Natural killer cell treated with Interleukin-12 subunit alpha and Interleukin-12 subunit beta and Interleukin-15 and Interleukin-18, amount 100 ng/mL, for 72 hours (primary cell): ENCODE results near the gene CCNF. TPM values are rescaled to one million over a fixed set of nuclear protein-coding genes. Genes with fewer than 3 reads are reported as not detected.

Experiments used
- ATAC-seq, 2 donors: fragments of 150-1000 bp; cut with Tn5 transposase in 1 of 2; sonication (Bioruptor Pico), chemical (Tn5 transposase) in 1 of 2; 2 replicates each; pipeline ENCODE4 v1.10.0; 2021
- DNase-seq: peaks from one replicate; pipeline ENCODE4 v3.0.0; 2022; ENCODE audit warnings: low spot score
- H3K27ac Mint-ChIP-seq, 2 donors: 1 replicate in 1 of 2; 2 replicates in 1 of 2; pipeline ENCODE4 v1.8.0; 2022; ENCODE audit warnings: mixed read lengths in 2 of 2, mild to moderate bottlenecking in 1 of 2, moderate library complexity in 1 of 2
- H3K27me3 Mint-ChIP-seq, 2 donors: 1 replicate in 1 of 2; 2 replicates in 1 of 2; pipeline ENCODE4 v1.8.0; 2022; ENCODE audit warnings: mixed read lengths in 2 of 2
- H3K36me3 Mint-ChIP-seq: one replicate; pipeline ENCODE4 v1.8.0; 2022; ENCODE audit warnings: mixed read lengths
- H3K4me1 Mint-ChIP-seq, 2 donors: 1 replicate in 1 of 2; 2 replicates in 1 of 2; pipeline ENCODE4 v1.8.0; 2022; ENCODE audit warnings: low read depth in 2 of 2, mixed read lengths in 2 of 2, mild to moderate bottlenecking in 1 of 2
- H3K4me3 Mint-ChIP-seq: one replicate; pipeline ENCODE4 v1.8.0; 2022; ENCODE audit warnings: mixed read lengths
- H3K9me3 Mint-ChIP-seq: 2 replicates; pipeline ENCODE4 v1.8.0; 2022; ENCODE audit warnings: mixed read lengths
- total RNA-seq, 2 donors: library from RNA; stranded (reverse); gene quantifications; one replicate each; pipeline ENCODE4 v1.2.3, GENCODE V29; 2022

Gene CCNF
- total RNA-seq, 2 donors from 2014 or later: 36.1 to 79.5 TPM

GRCh38 chr16:2468233-2468724 lies 39.0 kb downstream of the CCNF start:
- Mint-ChIP-seq H3K4me3 (no peak overlapping the region), H3K9me3 (no peaks in the 10 kb centered on the region), H3K27ac (no peak overlapping the region), H3K4me1 (peaks cover 0 to 12% of the 10 kb centered on the region in 2 donors), H3K36me3 (no peaks in the 10 kb centered on the region), H3K27me3 (peaks cover 9 to 12% of the 10 kb centered on the region in 2 donors)
- DNase-seq (no peak), ATAC-seq (peak in 1 of 2 donors; percentile 33)

DNA sequence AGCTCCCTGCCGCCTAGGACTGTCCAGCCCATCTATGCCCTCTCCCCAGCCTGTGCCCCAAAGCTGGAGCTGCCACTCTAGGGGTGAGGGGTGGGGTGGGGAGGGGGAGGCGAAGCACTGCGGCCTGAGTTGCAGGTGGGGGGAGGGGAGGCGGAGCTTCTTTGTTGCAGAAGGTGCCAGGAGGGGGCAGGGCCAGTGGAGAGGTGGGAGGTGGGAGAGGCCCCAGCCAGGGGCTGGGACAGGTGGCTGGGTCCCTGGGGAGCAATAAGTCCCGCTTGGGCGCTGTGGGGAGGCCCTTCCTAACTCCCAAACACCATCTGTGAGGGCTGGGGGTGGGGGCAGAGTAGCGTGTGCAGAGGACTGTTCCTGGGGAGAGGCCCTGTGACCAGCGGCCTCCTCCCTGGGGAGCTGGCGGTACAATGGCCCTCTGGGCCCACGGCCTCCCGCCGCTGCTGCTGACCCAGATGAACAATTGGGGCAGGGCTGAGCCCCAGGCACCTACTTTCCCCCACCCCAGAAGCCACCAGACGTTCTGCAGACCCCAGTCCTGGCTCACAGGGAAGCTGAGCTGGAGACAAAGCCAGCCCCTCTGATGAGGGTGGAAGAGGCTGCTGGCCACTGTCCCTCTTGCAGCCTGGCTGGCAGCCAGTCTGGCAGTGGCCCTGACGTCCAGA lies 39.6 kb downstream of the CCNF start:
- ATAC-seq (no peak), DNase-seq (no peak)
- H3K27ac Mint-ChIP-seq: no peak overlapping the region
- H3K4me3 Mint-ChIP-seq: no peak overlapping the region
- peaks cover 0 to 14% of the 10 kb centered on the region in 2 donors for H3K4me1 Mint-ChIP-seq
- H3K9me3 Mint-ChIP-seq: no peaks in the 10 kb centered on the region
- no peaks in the 10 kb centered on the region for H3K36me3 Mint-ChIP-seq
- peaks cover 9 to 12% of the 10 kb centered on the region in 2 donors for H3K27me3 Mint-ChIP-seq

DNA sequence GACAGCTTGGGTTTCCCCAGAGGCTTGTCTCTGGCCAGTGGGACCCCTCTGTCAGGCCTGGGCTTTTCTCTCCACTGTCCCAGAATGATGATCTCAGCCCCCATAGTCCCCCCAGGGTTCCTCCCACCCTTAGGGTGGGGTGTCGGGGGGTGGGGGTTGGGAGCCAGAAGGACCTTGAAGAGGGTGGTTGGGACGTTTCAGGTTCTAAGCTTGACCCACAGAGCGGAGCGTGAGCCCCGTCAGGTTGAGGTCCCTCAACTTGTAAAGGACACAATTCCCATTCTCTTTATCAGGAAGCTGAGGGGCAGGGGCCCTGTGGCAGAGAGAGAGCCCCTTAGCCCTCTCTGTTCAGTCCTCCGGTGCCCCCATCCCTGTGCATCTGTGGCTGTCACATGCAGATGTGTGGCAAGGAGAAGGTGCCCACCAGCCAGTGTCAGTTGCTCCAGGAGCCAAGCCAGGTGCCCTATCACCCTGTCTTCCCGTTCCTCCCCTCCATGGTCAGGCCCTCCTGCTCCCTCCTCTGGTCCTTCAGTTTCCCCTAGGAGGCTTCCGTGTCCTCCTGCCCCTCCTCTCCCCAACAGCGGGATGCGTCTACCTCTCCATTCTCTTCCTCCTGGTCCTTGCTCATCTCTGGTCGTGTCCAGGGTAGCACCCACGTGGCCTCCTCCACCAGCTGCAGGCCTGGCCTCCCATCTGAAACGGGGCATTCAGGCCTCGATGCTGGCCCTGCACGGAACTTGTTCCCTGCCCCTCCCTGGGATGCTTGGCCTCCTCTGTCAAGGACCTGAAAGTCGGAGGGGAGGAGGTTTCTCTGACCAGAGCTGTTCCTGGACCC lies 40.4 kb downstream of the CCNF start:
- DNase-seq (no peak), ATAC-seq (no peak)
- peaks cover 9 to 12% of the 10 kb centered on the region in 2 donors for H3K27me3 Mint-ChIP-seq
- no peaks in the 10 kb centered on the region for H3K36me3 Mint-ChIP-seq
- H3K9me3 Mint-ChIP-seq: no peaks in the 10 kb centered on the region
- H3K4me3 Mint-ChIP-seq: no peak overlapping the region
- H3K4me1 Mint-ChIP-seq: peaks cover 0 to 14% of the 10 kb centered on the region in 2 donors
- H3K27ac Mint-ChIP-seq: no peak overlapping the region

- ATAC-seq (no peak), DNase-seq (no peak)
- peaks cover 9 to 12% of the 10 kb centered on the region in 2 donors for H3K27me3 Mint-ChIP-seq
- no peaks in the 10 kb centered on the region for H3K9me3 Mint-ChIP-seq
- no peak overlapping the region for H3K27ac Mint-ChIP-seq
- no peak overlapping the region for H3K4me3 Mint-ChIP-seq
- H3K4me1 Mint-ChIP-seq: peaks cover 0 to 14% of the 10 kb centered on the region in 2 donors
- no peaks in the 10 kb centered on the region for H3K36me3 Mint-ChIP-seq
Measured at GRCh38 chr16:2470234-2470601, 41.0 kb downstream of the CCNF start.

- Mint-ChIP-seq H3K9me3 (no peaks in the 10 kb centered on the region), H3K27me3 (peaks cover 9 to 12% of the 10 kb centered on the region in 2 donors), H3K27ac (no peak overlapping the region), H3K4me3 (no peak overlapping the region), H3K36me3 (no peaks in the 10 kb centered on the region), H3K4me1 (peaks cover 0 to 14% of the 10 kb centered on the region in 2 donors)
- ATAC-seq (no peak), DNase-seq (no peak)
Measured at GRCh38 chr16:2470603-2471015, 41.4 kb downstream of the CCNF start.

- ATAC-seq (no peak), DNase-seq (no peak)
- Mint-ChIP-seq H3K4me3 (no peak within 1 kb of the TSS), H3K27ac (no peak within 1 kb of the TSS), H3K36me3 (no peaks in the 10 kb centered on the region), H3K4me1 (peaks cover 0 to 16% of the 10 kb centered on the region in 2 donors), H3K27me3 (peaks cover 9 to 12% of the 10 kb centered on the region in 2 donors), H3K9me3 (no peaks in the 10 kb centered on the region)
Measured at GRCh38 chr16:2471016-2471652, 41.9 kb downstream of the CCNF start, which contains the start of gene NTN3. TSS of gene NTN3 (plus strand) at chr16:2471297. CDS start at chr16:2471702, 405 bp downstream.

DNA sequence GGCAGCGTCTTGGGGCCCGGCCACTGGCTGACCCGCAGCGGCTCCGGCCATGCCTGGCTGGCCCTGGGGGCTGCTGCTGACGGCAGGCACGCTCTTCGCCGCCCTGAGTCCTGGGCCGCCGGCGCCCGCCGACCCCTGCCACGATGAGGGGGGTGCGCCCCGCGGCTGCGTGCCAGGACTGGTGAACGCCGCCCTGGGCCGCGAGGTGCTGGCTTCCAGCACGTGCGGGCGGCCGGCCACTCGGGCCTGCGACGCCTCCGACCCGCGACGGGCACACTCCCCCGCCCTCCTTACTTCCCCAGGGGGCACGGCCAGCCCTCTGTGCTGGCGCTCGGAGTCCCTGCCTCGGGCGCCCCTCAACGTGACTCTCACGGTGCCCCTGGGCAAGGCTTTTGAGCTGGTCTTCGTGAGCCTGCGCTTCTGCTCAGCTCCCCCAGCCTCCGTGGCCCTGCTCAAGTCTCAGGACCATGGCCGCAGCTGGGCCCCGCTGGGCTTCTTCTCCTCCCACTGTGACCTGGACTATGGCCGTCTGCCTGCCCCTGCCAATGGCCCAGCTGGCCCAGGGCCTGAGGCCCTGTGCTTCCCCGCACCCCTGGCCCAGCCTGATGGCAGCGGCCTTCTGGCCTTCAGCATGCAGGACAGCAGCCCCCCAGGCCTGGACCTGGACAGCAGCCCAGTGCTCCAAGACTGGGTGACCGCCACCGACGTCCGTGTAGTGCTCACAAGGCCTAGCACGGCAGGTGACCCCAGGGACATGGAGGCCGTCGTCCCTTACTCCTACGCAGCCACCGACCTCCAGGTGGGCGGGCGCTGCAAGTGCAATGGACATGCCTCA lies 42.6 kb downstream of the CCNF start:
- no peak for ATAC-seq
- Mint-ChIP-seq H3K36me3 (no peaks in the 10 kb centered on the region), H3K4me3 (no peak overlapping the region), H3K27ac (no peak overlapping the region), H3K27me3 (peaks cover 9 to 12% of the 10 kb centered on the region in 2 donors), H3K4me1 (peaks cover 0 to 19% of the 10 kb centered on the region in 2 donors), H3K9me3 (no peaks in the 10 kb centered on the region)
- no peak for DNase-seq

DNA sequence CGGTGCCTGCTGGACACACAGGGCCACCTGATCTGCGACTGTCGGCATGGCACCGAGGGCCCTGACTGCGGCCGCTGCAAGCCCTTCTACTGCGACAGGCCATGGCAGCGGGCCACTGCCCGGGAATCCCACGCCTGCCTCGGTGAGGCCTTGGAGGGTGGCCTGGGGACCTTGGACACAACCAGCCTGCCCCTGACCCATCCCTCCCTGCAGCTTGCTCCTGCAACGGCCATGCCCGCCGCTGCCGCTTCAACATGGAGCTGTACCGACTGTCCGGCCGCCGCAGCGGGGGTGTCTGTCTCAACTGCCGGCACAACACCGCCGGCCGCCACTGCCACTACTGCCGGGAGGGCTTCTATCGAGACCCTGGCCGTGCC lies 43.2 kb downstream of the CCNF start:
- Mint-ChIP-seq H3K27me3 (peaks cover 9 to 12% of the 10 kb centered on the region in 2 donors), H3K9me3 (no peaks in the 10 kb centered on the region), H3K27ac (no peak overlapping the region), H3K4me3 (no peak overlapping the region), H3K36me3 (no peaks in the 10 kb centered on the region), H3K4me1 (peaks cover 0 to 21% of the 10 kb centered on the region in 2 donors)
- no peak for ATAC-seq
- no peak for DNase-seq

GRCh38 chr16:2472885-2473445 lies 43.7 kb downstream of the CCNF start:
- DNase-seq: no peak
- Mint-ChIP-seq H3K4me3 (no peak overlapping the region), H3K9me3 (no peaks in the 10 kb centered on the region), H3K36me3 (no peaks in the 10 kb centered on the region), H3K4me1 (peaks cover 0 to 26% of the 10 kb centered on the region in 2 donors), H3K27ac (no peak overlapping the region), H3K27me3 (peaks cover 9 to 12% of the 10 kb centered on the region in 2 donors)
- no peak for ATAC-seq

DNA sequence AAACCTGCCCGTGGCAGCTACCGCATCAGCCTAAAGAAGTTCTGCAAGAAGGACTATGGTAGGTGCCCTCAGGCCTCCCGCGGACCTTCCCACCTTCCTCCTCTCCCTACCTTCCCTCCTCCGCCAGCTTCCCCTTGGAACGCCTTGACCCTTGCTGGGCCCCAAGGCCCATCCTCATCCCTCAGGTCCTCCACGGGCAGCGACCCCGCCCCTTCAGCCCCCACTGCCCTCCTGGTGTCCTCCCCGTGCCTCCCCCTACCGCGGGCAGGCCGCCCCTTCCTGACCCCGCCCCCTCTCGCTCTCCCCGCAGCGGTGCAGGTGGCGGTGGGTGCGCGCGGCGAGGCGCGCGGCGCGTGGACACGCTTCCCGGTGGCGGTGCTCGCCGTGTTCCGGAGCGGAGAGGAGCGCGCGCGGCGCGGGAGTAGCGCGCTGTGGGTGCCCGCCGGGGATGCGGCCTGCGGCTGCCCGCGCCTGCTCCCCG lies 44.2 kb downstream of the CCNF start:
- Mint-ChIP-seq H3K27ac (no peak overlapping the region), H3K9me3 (no peaks in the 10 kb centered on the region), H3K4me3 (no peak overlapping the region), H3K4me1 (peaks cover 0 to 23% of the 10 kb centered on the region in 2 donors), H3K36me3 (no peaks in the 10 kb centered on the region), H3K27me3 (peaks cover 9 to 12% of the 10 kb centered on the region in 2 donors)
- ATAC-seq: peak; percentile 0
- no peak for DNase-seq

DNA sequence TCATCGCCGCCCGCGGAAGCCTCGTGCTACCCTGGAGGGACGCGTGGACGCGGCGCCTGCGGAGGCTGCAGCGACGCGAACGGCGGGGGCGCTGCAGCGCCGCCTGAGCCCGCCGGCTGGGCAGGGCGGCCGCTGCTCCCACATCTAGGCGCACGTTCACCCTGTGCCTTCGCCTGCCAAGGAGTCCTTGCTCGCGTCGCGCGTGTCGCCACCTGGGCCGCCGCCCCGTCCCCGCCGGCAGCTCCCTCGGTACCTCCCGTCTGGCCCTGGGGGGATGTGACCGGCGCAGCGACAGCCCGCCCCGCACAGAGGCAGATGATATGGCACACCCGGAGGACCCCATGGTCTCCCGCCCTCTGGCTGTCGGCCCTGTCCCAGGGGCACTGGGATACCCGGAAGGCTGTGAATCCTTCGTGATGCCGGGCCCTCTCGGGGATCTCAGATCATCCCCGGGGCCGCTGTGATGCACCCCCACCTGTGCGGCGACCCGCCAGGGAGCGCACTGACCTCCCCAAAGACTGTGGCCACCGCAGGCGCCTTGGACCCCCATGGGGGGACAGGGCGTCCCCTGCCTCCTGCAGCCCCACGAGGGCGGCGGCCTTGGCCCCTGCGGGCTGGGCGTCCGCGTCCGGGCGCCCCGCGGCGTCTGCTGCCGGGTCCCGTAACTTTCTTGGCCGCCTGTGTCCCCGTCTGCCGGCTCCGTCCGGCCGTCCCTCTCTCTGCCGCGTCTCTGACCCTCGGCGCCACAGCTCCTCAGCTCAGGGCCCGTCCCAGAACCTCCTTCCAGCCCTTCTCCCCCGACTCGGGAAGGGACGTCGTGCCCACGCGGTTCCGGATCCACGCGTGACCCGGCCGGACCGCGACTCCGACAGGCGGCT lies 45.0 kb downstream of the CCNF start:
- peaks cover 9 to 12% of the 10 kb centered on the region in 2 donors for H3K27me3 Mint-ChIP-seq
- H3K27ac Mint-ChIP-seq: no peak overlapping the region
- ATAC-seq (peak; percentile 64 to 70), DNase-seq (no peak)
- no peaks in the 10 kb centered on the region for H3K36me3 Mint-ChIP-seq
- H3K9me3 Mint-ChIP-seq: no peaks in the 10 kb centered on the region
- peaks cover 0 to 23% of the 10 kb centered on the region in 2 donors for H3K4me1 Mint-ChIP-seq
- H3K4me3 Mint-ChIP-seq: peak overlapping the region; percentile 69

DNA sequence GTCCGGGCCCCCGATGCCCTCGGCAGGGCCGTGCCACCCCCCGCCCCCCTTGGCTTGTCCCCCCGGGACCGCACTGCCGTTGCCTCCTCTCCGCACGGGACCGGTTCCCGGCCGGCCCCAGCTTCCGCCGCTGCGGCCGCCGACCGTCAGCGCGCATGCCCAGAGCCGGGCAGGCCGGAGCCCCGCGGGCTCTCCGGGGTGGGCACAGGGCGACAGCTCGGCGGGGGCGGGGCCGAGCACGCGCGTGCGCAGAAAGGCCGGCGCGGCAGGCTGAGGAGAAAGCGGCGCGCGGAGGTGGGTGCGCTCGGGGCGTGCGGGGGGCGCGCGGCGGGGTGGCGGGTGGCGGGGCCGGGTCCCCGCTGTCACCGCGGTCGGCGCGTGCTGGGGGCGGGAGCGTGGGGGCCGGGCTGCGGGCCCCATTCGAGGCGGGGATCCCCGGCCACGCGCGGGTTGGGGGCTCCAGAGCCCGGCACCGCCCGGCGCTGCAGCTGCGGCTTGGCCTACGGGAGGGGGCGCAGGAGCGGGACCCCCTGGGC lies 45.7 kb downstream of the CCNF start, which contains the start of gene TBC1D24:
TSS of gene TBC1D24 (plus strand) at position 251 of the 536 bp plus-strand sequence. CDS start 21,022 bp downstream, outside the sequence.
- Mint-ChIP-seq H3K27ac (no peak within 1 kb of the TSS), H3K27me3 (peaks cover 5 to 6% of the 10 kb centered on the region in 2 donors), H3K36me3 (no peaks in the 10 kb centered on the region), H3K4me1 (peaks cover 0 to 19% of the 10 kb centered on the region in 2 donors), H3K4me3 (peak within 1 kb of the TSS; percentile 69), H3K9me3 (no peaks in the 10 kb centered on the region)
- DNase-seq: peak; percentile 93
- peak; percentile 88 to 92 for ATAC-seq
